AG09309 (cell line): ENCODE results near the gene GLIS1.
A peak's percentile ranks its signal among the peaks of the same experiment; 100 is the strongest.

Source experiments
- DNase-seq: peaks from one replicate; pipeline ENCODE4 v3.0.0-alpha.2; 2010; ENCODE audit warnings: low read depth
- H3K4me3 ChIP-seq: 2 replicates; pipeline ENCODE4 v1.5.1; 2011; ENCODE audit warnings: mild to moderate bottlenecking, low read depth, low read length, moderate library complexity; ENCODE audit not compliant: control insufficient read depth
- CTCF ChIP-seq: IDR thresholded peaks from 2 replicates; pipeline ENCODE4 v1.5.1; 2011; ENCODE audit warnings: mild to moderate bottlenecking, low read depth, low read length, inconsistent platforms; ENCODE audit not compliant: insufficient read depth, control insufficient read depth; ENCODE audit errors: missing control alignments

GLIS1 gene

DNA sequence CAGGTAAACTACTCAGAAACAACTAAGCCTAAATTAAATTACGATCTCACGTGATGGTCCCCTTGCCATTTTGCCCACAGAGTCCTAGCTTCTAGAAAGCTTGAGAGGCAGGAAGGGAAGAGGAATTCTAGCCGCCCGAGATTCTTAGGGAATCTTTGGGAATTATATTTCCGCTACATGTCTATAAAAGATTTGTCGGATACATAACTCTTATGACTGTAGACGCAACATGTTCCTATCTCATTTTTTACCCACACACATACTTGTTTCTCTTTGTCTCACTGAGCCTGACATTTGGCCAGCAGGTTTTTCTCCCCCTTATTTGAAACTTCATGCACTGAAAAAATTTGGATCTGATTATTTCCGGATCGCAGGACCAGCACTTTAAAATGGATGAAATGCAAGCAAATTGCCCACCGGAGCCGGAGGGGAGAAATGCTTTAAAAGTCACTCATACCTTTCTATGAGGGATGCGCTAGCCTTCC, 5.5 kb downstream of the GLIS1 start:
- H3K4me3 ChIP-seq, result peak overlapping the region; percentile 39
- peak; percentile 48 for DNase-seq
- no peak for TF ChIP-seq CTCF

- TF ChIP-seq CTCF, result no peak
- peak overlapping the region; percentile 5 for H3K4me3 ChIP-seq
- DNase-seq, result peak; percentile 95
Observed at GRCh38 chr1:53732912-53733317, 6.0 kb downstream of the GLIS1 start.

- DNase-seq, result no peak
- peak overlapping the region; percentile 30 for H3K4me3 ChIP-seq
- TF ChIP-seq CTCF, result no peak
Observed at GRCh38 chr1:53732409-53732808, 6.6 kb downstream of the GLIS1 start.

GRCh38 chr1:53731779-53732305, 7.1 kb downstream of the GLIS1 start:
- peak; percentile 76 for DNase-seq
- TF ChIP-seq CTCF, result no peak
- peak overlapping the region; percentile 30 for H3K4me3 ChIP-seq

DNA sequence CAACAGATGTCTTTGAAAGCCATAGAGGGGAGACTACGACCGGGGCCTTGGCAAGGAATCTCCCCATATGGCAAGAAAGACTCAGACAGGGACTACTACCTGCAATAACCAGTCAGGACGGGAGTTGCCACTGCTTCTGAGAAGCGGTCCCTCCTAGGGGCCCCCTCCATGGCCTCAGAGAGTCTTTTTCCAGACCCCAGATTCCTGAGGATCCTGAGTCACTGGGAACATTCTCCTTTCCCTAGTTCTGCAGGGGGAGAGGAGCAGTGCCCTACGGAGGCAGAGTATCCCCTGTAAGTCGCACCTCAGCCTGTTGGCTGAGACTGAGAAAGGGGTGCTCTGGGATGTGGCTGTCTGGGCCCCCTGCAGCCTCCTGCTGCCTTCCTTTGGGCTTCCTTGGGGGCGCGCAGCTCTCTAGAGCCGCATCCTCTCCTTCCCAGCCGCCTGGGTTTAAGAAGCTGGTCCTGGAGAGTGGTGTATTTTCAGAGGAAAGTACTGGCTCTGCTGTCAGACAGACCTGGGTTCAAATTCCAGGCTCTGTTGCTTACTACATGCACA, 7.8 kb downstream of the GLIS1 start:
- no peak for DNase-seq
- TF ChIP-seq CTCF, result no peak
- no peak overlapping the region for H3K4me3 ChIP-seq

DNA sequence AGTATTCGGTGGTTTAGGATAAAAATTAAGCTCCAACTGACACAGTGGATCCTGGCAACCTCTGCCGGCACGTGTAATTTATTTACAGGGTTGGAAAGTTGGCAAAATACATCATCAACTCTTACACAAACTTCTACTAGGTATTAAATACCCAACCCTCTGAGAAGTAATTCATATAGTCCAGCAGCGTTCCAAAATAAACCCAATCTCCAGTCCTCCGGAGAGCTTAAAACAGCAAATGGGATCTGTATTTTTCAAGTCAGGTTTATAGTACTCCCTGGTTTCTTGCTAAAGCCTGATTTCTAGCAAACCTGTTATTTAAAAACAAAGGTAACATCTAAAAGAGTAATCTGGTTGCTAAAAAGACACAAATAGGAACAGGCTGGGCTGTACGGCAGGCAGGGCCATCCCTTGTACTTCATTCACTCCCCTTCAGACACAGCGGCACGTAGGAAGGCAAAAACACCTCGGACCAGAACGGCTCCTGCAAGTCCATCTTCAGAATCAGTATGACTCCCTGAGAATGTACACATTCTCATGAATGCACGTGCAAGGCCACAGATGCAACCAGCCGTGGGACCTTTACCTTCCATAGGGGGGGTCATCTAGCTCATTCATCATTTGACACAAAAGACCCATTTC, 8.6 kb downstream of the GLIS1 start:
- H3K4me3 ChIP-seq, result no peak overlapping the region; the same call in 1 of the 2 replicates
- no peak for TF ChIP-seq CTCF
- DNase-seq, result no peak
